OCI-LY3 (cell line): Measurements from ENCODE around the gene SCNN1G.

Source experiments
- EZH2phosphoT487 ChIP-seq: fragments of 200-600 bp; shearing (Covaris generic); IDR thresholded peaks from 2 replicates; pipeline ENCODE4 v1.6.1; 2018; ENCODE audit warnings: antibody characterized with exemption, mixed run types, low read depth
- TF ChIP-seq, protein P1 (sequence below): fragments of 200-600, 300-600 bp; sonication (generic); IDR thresholded peaks from 2 replicates; pipeline ENCODE4 v1.5.1; 2014; ENCODE audit warnings: antibody characterized with exemption, low read length, low read depth

DNA sequence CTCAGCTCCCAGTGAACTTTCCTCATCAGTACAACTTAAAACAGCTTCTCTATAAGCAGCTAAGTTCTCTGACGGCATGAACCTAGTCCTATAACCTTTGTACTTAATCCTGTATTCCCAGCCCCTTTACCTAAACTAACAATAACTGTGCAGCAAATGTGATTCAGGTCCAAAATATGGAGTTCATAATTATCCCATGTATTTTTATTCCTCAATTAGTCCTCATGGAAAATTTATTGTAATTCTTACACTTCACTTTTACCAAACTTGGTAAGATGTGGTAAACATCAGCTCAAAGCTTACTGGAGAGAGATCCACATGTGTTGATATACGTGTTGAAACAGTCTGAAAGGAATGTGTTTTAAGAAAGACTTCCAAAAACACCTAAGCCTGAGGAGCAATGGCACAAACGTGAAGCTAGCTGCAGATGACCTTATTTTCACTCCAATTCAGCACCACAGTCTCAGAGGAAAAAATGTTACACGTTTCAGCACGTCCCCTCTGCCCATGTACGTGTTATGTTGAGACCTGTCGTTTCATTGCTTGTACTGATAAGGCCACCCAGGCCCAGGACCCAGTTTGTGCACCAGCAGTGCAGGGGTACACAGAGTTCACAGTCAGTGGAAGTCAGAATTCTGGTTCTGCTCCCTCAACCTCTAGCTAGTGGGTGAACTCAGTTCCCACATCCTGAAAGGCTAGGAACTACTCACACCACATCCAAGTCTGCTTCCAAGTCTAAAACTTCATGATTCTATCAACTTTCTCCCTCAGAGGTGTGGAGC is 40.4 kb upstream of the SCNN1G start:
- TF ChIP-seq, protein P1, sequence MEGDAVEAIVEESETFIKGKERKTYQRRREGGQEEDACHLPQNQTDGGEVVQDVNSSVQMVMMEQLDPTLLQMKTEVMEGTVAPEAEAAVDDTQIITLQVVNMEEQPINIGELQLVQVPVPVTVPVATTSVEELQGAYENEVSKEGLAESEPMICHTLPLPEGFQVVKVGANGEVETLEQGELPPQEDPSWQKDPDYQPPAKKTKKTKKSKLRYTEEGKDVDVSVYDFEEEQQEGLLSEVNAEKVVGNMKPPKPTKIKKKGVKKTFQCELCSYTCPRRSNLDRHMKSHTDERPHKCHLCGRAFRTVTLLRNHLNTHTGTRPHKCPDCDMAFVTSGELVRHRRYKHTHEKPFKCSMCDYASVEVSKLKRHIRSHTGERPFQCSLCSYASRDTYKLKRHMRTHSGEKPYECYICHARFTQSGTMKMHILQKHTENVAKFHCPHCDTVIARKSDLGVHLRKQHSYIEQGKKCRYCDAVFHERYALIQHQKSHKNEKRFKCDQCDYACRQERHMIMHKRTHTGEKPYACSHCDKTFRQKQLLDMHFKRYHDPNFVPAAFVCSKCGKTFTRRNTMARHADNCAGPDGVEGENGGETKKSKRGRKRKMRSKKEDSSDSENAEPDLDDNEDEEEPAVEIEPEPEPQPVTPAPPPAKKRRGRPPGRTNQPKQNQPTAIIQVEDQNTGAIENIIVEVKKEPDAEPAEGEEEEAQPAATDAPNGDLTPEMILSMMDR = no peak
- TF ChIP-seq EZH2phosphoT487 = no peak
